ENCODE data around the gene PPEF1.

- TF ChIP-seq CTCF (IDR thresholded peaks at IDR 0.05; ENCODE audit: poor library complexity, severe bottlenecking) (no peak), EZH2 (IDR thresholded peaks at IDR 0.05; ENCODE audit: borderline replicate concordance, insufficient read depth, low read length, poor library complexity, severe bottlenecking) (no peak), EP300 (conservative IDR thresholded peaks at IDR 0.05; ENCODE audit: poor library complexity, severe bottlenecking) (no peak), SMC3 (conservative IDR thresholded peaks at IDR 0.05; ENCODE audit: poor library complexity) (no peak), POLR2AphosphoS5 (IDR thresholded peaks at IDR 0.05) (no peak), RAD21 (conservative IDR thresholded peaks at IDR 0.05) (no peak)
These were observed 165.2 kb downstream of the PPEF1 start for GRCh38 chrX:18872621-18873020.
